NB4 (cell line): ENCODE measurements around the gene CDADC1.
"Not testable (repeated sequence)": the region's sequence is repeated elsewhere in the genome, so short reads cannot be mapped to it uniquely, and the experiment has no call there.

ENCODE experiments used
- DNase-seq: peaks from one replicate; pipeline ENCODE4 v3.0.0; 2010; ENCODE audit warnings: low read depth
- H3K4me3 ChIP-seq: one replicate; pipeline ENCODE4 v1.5.1; 2011; ENCODE audit warnings: mild to moderate bottlenecking, low read depth, low read length, moderate library complexity
- CTCF ChIP-seq: IDR thresholded peaks from one replicate; pipeline ENCODE4 v1.5.1; 2012; ENCODE audit warnings: low read depth, low read length
- MAX ChIP-seq: IDR thresholded peaks from 2 replicates; pipeline ENCODE4 v1.6.1; 2011; ENCODE audit warnings: low read depth, low read length
- MYC ChIP-seq: IDR thresholded peaks from 2 replicates; pipeline ENCODE4 v1.6.1; 2011; ENCODE audit warnings: low read depth, low read length
- POLR2A ChIP-seq: IDR thresholded peaks from 2 replicates; pipeline ENCODE4 v1.6.1; 2011; ENCODE audit warnings: mild to moderate bottlenecking; ENCODE audit not compliant: insufficient read length; ENCODE audit errors: extremely low read depth

Gene CDADC1

GRCh38 chr13:49319551-49319950 lies 71.8 kb downstream of the CDADC1 start:
- H3K4me3 ChIP-seq: no peak overlapping the region
- DNase-seq: no peak
- TF ChIP-seq MYC (no peak), POLR2A (no peak), MAX (no peak)

GRCh38 chr13:49319951-49320350 lies 72.2 kb downstream of the CDADC1 start:
- no peak overlapping the region for H3K4me3 ChIP-seq
- peak; percentile 32 for DNase-seq
- TF ChIP-seq CTCF (no peak), MYC (no peak), MAX (no peak), POLR2A (no peak)

- no peak for DNase-seq
- TF ChIP-seq POLR2A (no peak), MYC (no peak), MAX (no peak), CTCF (no peak)
- no peak overlapping the region for H3K4me3 ChIP-seq
Observed at GRCh38 chr13:49320975-49321374, 73.2 kb downstream of the CDADC1 start.

GRCh38 chr13:49322702-49323101 lies 75.0 kb downstream of the CDADC1 start:
- TF ChIP-seq POLR2A: no peak
- no peak for TF ChIP-seq MAX
- no peak for TF ChIP-seq MYC
- no peak for TF ChIP-seq CTCF
- H3K4me3 ChIP-seq: no peak overlapping the region
- no peak for DNase-seq

- TF ChIP-seq POLR2A (no peak), CTCF (no peak), MAX (no peak), MYC (no peak)
Observed at GRCh38 chr13:49323344-49323743, 75.6 kb downstream of the CDADC1 start.

GRCh38 chr13:49326222-49326917 lies 78.6 kb downstream of the CDADC1 start:
- no peak overlapping the region for H3K4me3 ChIP-seq
- DNase-seq: no peak
- no peak for TF ChIP-seq MYC
- TF ChIP-seq MAX: no peak
- no peak for TF ChIP-seq CTCF
- TF ChIP-seq POLR2A: no peak

More at GRCh38 chr13:49323344-49323743, 75.6 kb downstream of the CDADC1 start:
- no peak for DNase-seq
- H3K4me3 ChIP-seq: no peak overlapping the region

GRCh38 chr13:49327145-49327544 lies 79.4 kb downstream of the CDADC1 start:
- not testable (repeated sequence) for DNase-seq, H3K4me3 ChIP-seq
